Transverse colon (tissue), 4 donors: ENCODE results near the gene SLC35F5. TPM values are rescaled to one million over a fixed set of nuclear protein-coding genes. Genes with fewer than 3 reads are reported as not detected.
"Not testable (repeated sequence)": the region's sequence is repeated elsewhere in the genome, so short reads cannot be mapped to it uniquely, and the experiment has no call there.

Source experiments
- DNase-seq: peaks from one replicate; pipeline ENCODE4 v3.0.0-alpha.2; 2019
- H3K27ac ChIP-seq, 4 donors: fragments of 200-600 bp; sonication (generic); 2 replicates each; pipeline ENCODE4 v1.5.1; 2016 to 2018; ENCODE audit warnings: inconsistent platforms in 4 of 4
- H3K27me3 ChIP-seq: fragments of 200-600 bp; sonication (generic); 2 replicates; pipeline ENCODE4 v1.5.1; 2017; ENCODE audit warnings: inconsistent platforms
- H3K36me3 ChIP-seq, 4 donors: fragments of 200-600 bp; sonication (generic); 2 replicates each; pipeline ENCODE4 v1.5.1; 2017 to 2019; ENCODE audit warnings: inconsistent platforms in 4 of 4
- H3K4me1 ChIP-seq, 4 donors: fragments of 200-600 bp; sonication (generic); 2 replicates each; pipeline ENCODE4 v1.5.1; 2017 to 2020; ENCODE audit warnings: inconsistent platforms in 4 of 4
- H3K4me3 ChIP-seq, 4 donors: fragments of 200-600 bp; sonication (generic); 1 replicate in 1 of 4; 2 replicates in 3 of 4; pipeline versions ENCODE4 v1.5.1 to v1.6.1; 2017 to 2019; ENCODE audit warnings: inconsistent platforms in 4 of 4
- H3K9me3 ChIP-seq, 2 donors: fragments of 200-600 bp; sonication (generic); 2 replicates each; pipeline ENCODE4 v1.5.1; 2017 to 2019; ENCODE audit warnings: inconsistent platforms in 2 of 2
- CTCF ChIP-seq, 5 experiments: fragments of 200-600 bp in 3 of 5; fragments of 450-650 bp in 2 of 5; sonication (generic) in 3 of 5; IDR thresholded peaks; 1 replicate in 2 of 5; 2 replicates in 3 of 5; pipeline ENCODE4 v1.5.1; 2016 to 2017; ENCODE audit warnings: antibody characterized with exemption in 5 of 5, inconsistent platforms in 3 of 5, mild to moderate bottlenecking in 2 of 5, moderate library complexity in 1 of 5
- EP300 ChIP-seq: sonication (generic); formaldehyde crosslinking; IDR thresholded peaks from one replicate; pipeline ENCODE4 v1.6.1; 2017; ENCODE audit warnings: antibody characterized with exemption, low read depth
- POLR2A ChIP-seq: fragments of 450-650 bp; IDR thresholded peaks from one replicate; pipeline ENCODE4 v1.6.1; 2016; ENCODE audit warnings: antibody characterized with exemption, mild to moderate bottlenecking, moderate library complexity
- POLR2AphosphoS5 ChIP-seq, 3 donors: sonication (generic); formaldehyde crosslinking; IDR thresholded peaks; one replicate each; pipeline ENCODE4 v1.6.1; 2016; ENCODE audit warnings: antibody characterized with exemption in 3 of 3
- WGBS, 2 donors: methylation state at CpG; one replicate each; pipeline ENCODE4 v1.1.5; 2018; ENCODE audit warnings: low coverage in 1 of 2; 5-methylcytosine and 5-hydroxymethylcytosine counted together
- in situ Hi-C, 4 donors: fragments of 200-750 bp; cut with MboI; loops; one replicate each; pipeline versions ENCODE4 v1.15.0 to v1.15.1; 2017; ENCODE audit warnings: low sequenced_read_pairs in 3 of 4, low pct_ligation_motif_present in 1 of 4, low pct_unique_long_range_greater_than_20kb in 1 of 4
- intact Hi-C: fragments of 100-400 bp; cut with DNase I; formaldehyde crosslinking; loops from one replicate; pipeline ENCODE4 v1.15.1; 2023; ENCODE audit warnings: low total_unique reads
- total RNA-seq, 4 donors: library from RNA; depleted of rRNA; stranded (reverse); fragments of >200 nt; gene quantifications; one replicate each; pipeline ENCODE4 v1.1.0, GENCODE V29; 2016

Gene SLC35F5
- total RNA-seq, 4 donors from 2014 or later, result 83.2 to 165 (median 128) TPM

DNA sequence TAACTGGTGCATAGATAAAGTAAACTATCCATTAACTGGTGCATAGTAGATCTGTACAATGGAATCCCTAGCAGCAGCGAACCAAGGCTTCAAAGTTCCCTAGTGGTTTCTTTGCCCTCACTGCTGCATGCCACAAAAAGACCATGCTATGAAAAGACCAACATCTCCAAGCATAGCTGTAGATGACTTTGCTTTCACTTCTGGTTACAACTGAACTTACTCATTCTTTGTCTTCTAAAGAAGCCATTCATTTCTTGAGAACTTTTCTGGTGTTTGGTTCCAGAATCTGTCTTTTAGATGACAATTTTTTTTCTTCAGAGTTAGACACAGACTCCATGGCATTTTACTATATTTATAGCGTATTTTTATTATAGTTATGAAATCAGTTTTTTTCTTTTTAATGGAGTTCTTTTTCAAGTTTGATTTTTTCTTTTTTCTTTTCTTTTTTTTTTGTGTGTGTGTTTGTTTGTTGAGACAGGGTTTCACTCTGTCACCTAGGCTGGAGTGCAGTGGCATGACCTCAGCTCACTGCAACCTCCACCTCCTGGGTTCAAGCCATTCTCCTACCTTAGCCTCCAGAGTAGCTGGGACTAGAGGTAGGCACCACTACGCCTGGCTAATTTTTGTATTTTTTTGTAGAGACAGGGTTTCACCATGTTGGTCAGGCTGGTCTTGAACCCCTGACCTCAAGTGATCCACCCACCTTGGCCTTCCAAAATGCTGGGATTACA, 63.6 kb downstream of the SLC35F5 start:
- intact Hi-C loops (no loop called here), in situ Hi-C loops (no loop called here)
- H3K4me3 ChIP-seq, result no peak overlapping the region
- no peak overlapping the region for H3K27ac ChIP-seq
- H3K4me1 ChIP-seq, result no peaks in the 10 kb centered on the region
- no peak for DNase-seq
- 69 to 79% methylated on average over 3 of the region's 3 CpGs for WGBS, 2 donors
- H3K9me3 ChIP-seq, result no peaks in the 10 kb centered on the region
- H3K27me3 ChIP-seq, result no peaks in the 10 kb centered on the region
- TF ChIP-seq POLR2AphosphoS5 (IDR thresholded peaks at IDR 0.05), result no peak
- no peak for TF ChIP-seq POLR2A
- TF ChIP-seq EP300, result no peak
- no peaks in the 10 kb centered on the region for H3K36me3 ChIP-seq

- H3K4me3 ChIP-seq, H3K9me3 ChIP-seq, intact Hi-C loops, H3K4me1 ChIP-seq, in situ Hi-C loops, H3K36me3 ChIP-seq, H3K27ac ChIP-seq, H3K27me3 ChIP-seq, DNase-seq: not testable (repeated sequence)
- WGBS, 2 donors, result 59 to 75% methylated on average over 2 to 3 of the region's 3 CpGs
Measured at GRCh38 chr2:113690871-113691270, 65.6 kb downstream of the SLC35F5 start.

- in situ Hi-C loops, result no loop called here
- Histone ChIP-seq H3K36me3 (no peaks in the 10 kb centered on the region), H3K4me1 (no peaks in the 10 kb centered on the region), H3K27ac (no peak overlapping the region), H3K9me3 (no peaks in the 10 kb centered on the region), H3K27me3 (no peaks in the 10 kb centered on the region), H3K4me3 (no peak overlapping the region)
- WGBS, 2 donors, result 84 to 87% methylated on average over 2 of the region's 2 CpGs
- no peak for TF ChIP-seq POLR2A
- TF ChIP-seq EP300, result no peak
- TF ChIP-seq POLR2AphosphoS5 (IDR thresholded peaks at IDR 0.05), result no peak
- TF ChIP-seq CTCF (IDR thresholded peaks at IDR 0.05), result no peak
- DNase-seq, result no peak
- intact Hi-C loops, result no loop called here
Measured at GRCh38 chr2:113686537-113686936, 69.9 kb downstream of the SLC35F5 start.

GRCh38 chr2:113685471-113685870, 71.0 kb downstream of the SLC35F5 start:
- H3K4me1 ChIP-seq, result no peaks in the 10 kb centered on the region
- 84 to 90% methylated on average over 7 to 8 of the region's 8 CpGs for WGBS, 2 donors
- no peaks in the 10 kb centered on the region for H3K27me3 ChIP-seq
- no peaks in the 10 kb centered on the region for H3K9me3 ChIP-seq
- no peak overlapping the region for H3K4me3 ChIP-seq
- no peak overlapping the region for H3K27ac ChIP-seq
- no peak for DNase-seq
- in situ Hi-C loops (no loop called here), intact Hi-C loops (no loop called here)
- TF ChIP-seq POLR2A (no peak), EP300 (no peak), CTCF (IDR thresholded peaks at IDR 0.05) (no peak), POLR2AphosphoS5 (IDR thresholded peaks at IDR 0.05) (no peak)
- H3K36me3 ChIP-seq, result no peaks in the 10 kb centered on the region

DNA sequence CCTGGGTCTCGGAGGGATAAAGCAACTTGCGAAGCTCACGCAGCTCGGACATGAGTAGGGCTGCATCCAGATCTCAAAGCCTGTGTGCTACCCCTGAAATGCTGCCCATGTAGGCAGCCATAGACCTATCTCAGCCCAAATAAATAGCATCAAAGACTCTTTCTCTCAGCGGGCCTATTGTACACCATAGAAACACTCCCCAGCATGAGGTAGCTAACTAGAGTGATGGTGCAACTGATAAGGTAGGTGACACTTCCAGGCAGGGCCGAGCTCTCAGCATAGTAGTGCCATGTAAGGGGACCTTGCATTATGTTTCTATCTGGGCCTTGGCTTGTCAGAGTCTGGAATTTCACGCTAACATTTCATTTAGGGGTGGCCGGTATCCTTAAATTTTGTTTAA, 77.0 kb downstream of the SLC35F5 start:
- H3K9me3 ChIP-seq, result no peaks in the 10 kb centered on the region
- H3K36me3 ChIP-seq, result no peaks in the 10 kb centered on the region
- H3K4me3 ChIP-seq, result no peak overlapping the region
- in situ Hi-C loops (no loop called here), intact Hi-C loops (no loop called here)
- H3K4me1 ChIP-seq, result no peaks in the 10 kb centered on the region
- DNase-seq, result no peak
- WGBS, 2 donors, result 88 to 92% methylated on average over 8 of the region's 8 CpGs
- TF ChIP-seq EP300 (no peak), CTCF (IDR thresholded peaks at IDR 0.05) (no peak), POLR2A (no peak), POLR2AphosphoS5 (IDR thresholded peaks at IDR 0.05) (no peak)
- no peaks in the 10 kb centered on the region for H3K27me3 ChIP-seq
- no peak overlapping the region for H3K27ac ChIP-seq
